ENCODE data around the gene DYSF.

- TF ChIP-seq, protein P1, sequence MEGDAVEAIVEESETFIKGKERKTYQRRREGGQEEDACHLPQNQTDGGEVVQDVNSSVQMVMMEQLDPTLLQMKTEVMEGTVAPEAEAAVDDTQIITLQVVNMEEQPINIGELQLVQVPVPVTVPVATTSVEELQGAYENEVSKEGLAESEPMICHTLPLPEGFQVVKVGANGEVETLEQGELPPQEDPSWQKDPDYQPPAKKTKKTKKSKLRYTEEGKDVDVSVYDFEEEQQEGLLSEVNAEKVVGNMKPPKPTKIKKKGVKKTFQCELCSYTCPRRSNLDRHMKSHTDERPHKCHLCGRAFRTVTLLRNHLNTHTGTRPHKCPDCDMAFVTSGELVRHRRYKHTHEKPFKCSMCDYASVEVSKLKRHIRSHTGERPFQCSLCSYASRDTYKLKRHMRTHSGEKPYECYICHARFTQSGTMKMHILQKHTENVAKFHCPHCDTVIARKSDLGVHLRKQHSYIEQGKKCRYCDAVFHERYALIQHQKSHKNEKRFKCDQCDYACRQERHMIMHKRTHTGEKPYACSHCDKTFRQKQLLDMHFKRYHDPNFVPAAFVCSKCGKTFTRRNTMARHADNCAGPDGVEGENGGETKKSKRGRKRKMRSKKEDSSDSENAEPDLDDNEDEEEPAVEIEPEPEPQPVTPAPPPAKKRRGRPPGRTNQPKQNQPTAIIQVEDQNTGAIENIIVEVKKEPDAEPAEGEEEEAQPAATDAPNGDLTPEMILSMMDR (conservative IDR thresholded peaks at IDR 0.05; ENCODE audit: low read depth, low read length): no peak
- TF ChIP-seq EZH2 (IDR thresholded peaks at IDR 0.05; ENCODE audit: borderline replicate concordance, low read depth, low read length, poor library complexity, severe bottlenecking): no peak
These were observed 31.0 kb downstream of the DYSF start for GRCh38 chr2:71484354-71484753.
